ENCODE measurements around the gene CRYBB1.
A peak's percentile ranks its signal among the peaks of the same experiment; 100 is the strongest.

The CRYBB1 gene

DNA sequence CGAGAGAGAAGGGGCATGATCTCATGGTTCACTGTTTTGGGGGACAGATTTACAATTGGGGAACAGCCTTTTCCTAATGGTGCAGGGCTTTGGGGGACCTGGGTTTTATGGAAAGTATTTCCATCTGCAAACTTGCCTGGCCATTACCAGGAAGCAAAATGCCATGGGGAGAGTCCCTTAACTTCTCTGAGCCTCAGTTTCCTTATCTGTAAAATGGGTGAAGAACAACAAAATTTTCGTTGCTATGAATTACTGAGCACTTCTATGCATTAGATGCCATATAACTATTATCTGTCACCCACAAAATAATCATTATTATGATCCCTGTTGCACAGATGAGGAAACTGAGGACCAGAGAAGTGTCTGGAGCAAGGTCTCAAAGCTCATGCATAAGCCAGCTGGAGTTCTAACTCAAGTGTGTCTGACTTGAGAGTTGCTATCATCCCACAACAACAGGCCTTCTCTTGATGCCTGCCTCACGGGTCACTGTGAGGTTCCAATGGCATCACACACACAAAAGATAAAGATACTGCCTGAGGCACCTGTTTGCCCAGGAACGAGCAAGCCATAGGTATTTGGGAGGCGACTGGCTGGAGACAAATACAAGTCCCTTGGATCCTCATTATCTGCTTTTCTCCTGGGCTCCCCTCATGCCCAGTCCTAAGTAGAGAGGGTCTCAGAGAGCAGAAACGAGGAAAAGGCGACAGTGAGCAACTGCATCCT, 43.7 kb downstream of the CRYBB1 start:
- DNase-seq, result no peak

DNA sequence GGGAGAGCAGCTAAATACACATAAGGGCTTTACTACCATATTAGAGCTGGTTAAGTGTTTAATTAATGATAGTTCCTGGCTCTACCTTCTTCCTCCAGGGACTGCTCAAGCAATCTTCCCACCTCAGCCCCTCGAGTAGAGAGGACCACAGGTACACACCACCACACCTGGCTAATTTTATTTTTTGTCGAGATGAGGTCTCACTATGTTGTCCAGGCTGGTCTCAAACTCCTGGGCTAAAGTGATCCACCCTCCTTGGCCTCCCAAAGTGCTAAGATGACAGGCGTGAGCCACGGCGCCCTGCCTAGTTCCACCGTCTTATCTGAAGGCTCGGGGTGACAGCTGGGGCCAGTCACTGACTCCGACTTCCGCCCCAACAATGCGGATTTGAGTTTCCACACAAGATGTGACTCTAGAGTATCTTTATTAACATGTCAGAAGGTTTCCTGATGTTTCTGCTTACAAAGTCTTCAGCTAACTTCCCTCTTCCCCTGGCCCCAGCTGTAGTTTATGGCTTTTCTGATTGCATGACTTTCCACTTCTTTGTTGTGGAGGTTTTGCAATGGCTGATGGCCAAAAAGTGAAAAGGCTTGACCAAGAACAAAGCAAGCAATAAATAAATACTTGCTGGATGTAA, 44.7 kb downstream of the CRYBB1 start:
- DNase-seq, result no peak

DNA sequence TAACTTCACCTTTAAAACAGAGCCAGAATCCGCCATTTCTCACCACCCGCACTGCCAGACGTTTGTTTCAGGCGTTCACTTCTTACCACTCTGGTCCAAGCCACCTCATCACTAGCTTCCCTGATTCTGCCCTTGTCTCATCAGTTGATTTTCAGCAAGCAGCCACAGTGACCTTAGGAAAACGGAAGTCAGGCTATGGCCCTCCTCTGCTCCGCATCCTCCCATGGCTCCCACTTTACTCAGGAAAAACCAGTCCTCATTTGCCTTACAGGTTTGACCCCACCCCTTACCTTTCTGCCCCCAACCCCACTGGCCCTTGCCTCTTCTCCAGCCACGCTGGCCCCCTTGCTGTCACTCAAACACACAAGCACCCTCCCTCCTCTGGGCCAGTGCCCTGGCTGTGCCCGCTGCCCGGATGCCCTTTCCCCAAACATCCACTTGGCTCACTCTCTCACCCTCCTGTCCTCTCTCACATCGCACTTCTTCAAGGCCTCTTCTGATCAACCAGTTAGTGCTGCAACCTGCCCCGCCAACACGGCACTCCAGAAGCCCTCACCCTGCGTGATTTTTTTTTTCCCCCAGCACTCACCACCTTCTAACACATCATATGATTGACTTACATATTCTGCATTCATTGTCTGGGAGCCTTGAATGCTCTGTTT, 46.8 kb downstream of the CRYBB1 start:
- no peak for DNase-seq

DNA sequence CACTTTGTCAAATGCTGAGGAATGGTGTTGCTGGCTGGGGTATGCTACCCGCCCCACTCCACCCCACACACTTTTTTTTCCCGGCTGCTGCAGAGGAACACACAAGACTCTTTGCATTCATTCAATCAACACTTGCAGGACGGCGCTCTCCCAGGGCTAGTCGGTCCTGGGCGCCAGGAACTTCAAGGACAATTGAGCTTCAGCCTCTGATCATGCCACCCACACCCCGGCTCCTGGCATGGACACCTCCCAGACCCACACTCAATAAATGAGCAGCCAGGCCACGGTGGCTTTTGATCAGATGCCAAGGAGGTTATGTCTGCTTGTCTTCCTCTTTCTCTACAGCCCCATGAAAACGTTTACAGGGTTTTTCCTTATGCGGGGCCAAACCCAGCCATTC, 47.7 kb downstream of the CRYBB1 start:
- DNase-seq, result no peak

DNA sequence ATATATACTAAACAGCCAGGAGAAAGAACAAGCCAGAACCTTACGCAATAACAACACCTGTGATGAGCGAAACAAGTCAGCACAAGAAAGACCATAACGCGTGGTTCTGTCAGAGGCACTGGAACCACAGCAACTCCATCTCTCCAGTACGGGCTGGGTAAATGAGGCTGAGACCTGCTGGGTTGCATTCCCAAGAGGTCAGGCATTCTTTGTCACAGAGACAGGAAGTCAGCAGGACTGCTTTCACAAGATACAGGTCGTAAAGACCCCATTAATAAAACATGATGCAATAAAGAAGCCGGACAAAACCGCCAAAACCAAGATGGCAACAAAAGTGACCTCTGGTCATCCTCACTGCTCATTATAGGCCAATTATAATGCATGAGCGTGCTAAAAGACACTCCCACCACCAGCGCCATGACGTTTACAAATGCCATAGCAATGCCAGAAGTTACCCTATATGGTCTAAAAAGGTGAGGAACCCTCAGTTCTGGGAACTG, 49.6 kb downstream of the CRYBB1 start:
- DNase-seq, result no peak

DNA sequence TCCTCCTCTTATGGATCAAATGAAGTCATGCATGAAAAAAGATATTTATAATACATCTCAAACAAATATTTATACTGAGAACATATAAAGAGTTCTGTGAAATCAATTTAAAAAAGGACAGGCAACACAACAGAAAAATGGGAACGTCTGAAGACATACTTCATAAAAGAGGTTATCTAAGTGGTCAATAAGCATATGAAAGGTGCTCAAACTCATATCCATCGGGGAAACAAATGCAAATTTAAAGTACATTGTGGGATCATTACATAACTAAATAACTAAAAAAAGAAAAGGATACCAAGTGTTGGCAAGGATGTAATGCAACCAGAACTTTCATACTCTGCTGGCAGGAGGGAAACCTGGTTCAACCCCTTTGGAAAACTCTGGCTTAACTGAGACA, 50.2 kb downstream of the CRYBB1 start:
- DNase-seq, result no peak

DNA sequence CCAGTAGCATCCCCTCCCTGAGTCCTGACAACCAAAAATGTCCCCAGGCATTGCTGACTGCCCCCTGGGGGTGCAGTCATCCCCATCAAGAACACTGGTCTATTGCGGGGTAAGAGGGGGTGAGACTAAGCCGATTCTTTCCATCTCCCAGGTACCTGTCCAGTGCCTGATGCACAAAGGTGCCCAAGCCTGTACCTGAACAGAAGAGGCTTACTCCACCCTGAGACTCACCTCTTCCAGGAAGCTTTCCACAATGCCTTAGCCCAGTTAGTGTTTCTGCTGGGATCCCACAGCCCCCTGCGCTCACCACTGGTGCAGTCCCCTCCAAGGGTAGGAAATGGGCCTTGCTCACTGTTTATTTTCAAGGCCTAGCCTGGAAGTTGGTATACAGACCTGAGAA, 50.8 kb downstream of the CRYBB1 start:
- no peak for DNase-seq

DNA sequence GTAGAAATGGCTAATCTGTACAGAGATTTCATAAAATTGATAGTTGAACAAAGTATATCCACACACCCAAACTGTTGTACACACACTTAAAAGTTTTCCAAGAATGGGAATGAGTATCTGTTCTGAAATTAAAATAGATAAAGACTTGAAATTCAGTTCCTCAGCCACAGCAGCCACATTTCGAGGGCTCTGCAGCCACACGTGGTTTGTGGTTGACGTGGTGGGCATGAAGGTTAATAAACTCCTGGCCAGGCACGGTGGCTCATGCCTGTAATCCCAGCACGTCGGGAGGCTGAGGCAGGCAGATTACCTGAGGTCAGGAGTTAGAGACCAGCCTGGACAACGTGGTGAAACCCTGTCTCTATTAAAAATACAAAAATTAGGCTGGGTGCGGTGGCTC, 51.9 kb downstream of the CRYBB1 start:
- DNase-seq, result no peak

DNA sequence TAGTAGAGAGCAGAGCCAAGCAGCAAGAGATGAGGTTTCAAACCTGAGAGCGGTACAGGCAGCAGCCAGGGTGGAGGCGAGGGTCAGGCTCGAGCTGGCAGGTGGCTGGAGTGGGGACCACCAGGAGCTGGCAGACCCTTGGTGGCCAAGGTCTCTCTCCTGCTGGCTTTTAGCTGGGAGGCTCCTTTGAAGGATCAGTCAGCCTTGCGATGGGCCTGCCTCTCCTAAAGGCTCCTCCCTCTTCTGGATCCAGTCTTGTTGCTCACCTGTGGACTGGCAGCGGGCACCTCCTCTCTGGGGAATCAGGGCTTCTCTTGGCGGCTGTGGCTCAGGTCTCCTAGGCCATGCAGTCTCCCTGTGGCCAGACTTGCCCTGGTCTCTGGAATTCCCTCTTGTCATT, 52.6 kb downstream of the CRYBB1 start:
- no peak for DNase-seq

DNA sequence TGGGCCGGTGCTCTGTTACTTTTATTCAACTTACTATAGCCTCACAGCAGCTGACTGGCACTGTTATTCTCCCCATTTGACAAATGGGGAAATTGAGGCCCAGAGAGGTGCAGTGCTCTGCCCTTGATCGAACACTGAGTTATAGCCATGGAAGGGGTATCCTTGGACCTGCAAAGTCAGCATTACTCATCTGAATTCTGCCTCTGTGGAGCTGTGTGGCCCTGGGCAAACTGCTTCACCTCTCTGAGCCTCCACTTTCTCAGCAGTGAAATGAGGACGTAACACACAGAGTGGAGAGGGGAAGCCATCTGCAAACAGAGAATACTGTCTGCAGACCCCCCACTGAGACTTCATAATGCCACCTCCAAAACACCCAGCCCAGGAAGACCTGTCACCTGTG, 53.2 kb downstream of the CRYBB1 start:
- DNase-seq, result no peak

DNA sequence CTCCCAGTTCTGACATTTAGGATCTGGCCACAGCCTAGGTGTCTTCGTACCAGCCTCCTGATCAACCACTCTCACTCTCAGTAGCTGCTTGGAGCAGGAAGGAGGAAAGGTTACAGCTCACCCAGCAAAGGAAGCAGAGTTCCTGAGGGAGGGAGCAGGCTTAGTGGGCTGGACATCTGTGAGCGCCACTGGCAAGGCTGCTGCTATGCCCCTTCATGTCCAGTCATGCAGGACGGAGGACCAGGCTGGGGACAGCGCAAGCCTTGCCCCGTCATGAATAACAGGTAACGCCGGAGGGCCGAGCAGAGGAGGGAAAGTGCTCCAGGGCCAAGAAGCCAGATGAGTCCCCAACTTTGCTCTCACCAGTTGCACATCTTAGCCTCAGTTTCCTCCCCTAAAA, 53.6 kb downstream of the CRYBB1 start:
- DNase-seq, result no peak

DNA sequence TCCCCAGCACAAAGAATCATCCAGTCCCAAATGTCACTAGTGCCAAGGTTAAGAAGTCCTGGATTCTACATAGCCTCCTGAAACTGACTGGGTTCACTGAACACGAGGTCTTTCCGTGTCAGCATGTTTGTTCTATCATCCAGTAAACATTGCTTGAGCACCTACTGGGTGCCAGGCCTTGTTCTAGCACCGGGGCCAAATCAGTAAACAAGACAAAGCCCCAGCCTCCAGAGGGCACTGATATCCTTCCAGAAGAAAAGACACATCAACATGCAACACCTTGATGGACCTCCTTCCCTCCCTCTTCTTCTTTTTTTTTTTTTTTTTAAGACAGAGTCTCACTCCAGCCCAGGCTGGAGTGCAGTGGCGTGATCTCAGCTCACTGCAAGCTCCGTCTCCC, 54.8 kb downstream of the CRYBB1 start:
- DNase-seq, result no peak

DNA sequence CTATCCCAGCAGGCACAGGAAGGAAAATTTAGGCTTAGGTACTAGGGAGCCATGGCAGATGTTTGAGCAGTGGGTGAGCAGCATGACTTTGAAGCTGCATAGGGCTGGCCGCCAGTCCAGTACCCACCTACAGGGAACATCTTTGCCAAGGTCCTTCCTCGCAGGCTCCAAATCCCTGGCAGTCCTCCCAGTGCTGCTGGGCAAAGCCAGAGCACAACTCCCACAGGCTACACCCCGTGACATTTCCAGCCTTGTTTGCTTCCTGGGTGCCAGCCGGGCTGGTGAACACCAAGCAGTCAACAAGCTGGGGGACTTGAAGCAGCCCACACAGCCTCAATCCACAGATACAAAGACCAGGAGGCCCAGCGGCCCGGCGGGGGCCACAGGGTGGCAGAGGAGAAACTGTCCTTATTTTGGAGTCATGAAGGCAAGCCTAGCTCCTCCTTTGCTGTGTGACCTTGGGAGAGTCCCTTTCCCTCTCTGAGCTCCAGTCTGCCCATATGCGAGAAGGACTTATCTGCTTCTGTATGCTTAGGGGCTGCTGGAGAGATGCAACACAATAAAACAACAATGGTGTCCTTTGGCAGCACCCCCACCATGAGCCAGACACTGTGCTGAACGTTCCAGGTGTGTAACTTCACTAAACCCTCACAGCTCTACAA, 55.9 kb downstream of the CRYBB1 start:
- DNase-seq, result no peak

DNA sequence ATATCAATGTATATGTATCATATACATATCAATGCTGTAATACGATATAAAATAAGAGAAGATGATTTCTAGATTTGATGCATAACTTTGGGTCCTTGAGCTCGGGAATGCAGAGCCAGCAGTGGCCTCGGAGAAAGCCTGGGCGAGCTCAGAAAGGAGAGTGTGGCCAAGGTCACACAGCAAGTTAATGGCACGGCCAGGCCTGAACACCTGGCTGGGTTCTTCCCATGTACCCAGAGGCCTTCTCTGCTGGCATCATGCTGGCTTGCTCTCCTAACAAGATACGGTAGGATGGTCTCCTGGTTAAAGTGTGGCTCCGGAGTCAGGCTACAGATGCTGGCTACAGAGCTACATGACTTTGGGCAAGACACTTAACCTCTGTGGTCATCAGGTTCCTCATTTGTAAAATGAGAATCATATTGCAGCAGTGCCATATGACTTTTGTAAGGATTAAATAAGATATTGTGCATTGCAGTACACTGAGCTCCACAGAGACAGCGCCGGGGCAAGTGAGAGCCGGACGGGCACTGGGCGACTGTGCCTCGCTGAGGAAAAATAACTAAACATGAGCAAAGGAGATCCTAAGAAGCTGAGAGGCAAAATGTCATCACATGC, 57.8 kb downstream of the CRYBB1 start:
- DNase-seq, result no peak

DNA sequence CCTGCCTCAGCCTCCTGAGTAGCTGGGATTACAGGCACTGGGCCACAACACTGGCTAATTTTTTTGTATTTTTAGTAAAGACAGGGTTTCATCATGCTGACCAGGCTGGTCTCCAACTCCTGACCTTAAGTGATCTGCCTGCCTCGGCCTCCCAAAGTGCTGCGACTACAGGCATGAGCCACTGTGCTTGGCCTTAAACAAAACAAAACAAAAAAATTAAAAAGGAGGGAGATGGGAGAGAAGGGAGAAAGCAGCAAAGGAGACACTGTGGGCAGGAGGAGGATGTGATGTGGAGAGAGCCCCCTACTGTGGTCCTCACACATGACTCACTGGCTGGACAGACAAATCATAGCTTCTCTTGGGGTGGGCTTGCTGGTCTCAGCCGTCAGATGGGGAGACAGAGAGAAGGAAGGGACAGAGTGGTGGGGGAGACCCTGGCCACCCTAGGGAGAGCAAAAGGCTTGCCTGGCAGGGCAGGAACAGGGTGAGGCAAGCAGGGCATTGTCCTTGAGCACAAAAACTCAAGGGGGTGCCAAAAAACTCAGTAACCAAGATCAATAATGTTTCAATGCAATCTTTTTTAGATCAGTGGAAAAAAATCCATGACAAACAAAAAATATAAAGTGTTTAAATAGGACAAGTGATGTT, 59.5 kb downstream of the CRYBB1 start:
- no peak for DNase-seq

DNA sequence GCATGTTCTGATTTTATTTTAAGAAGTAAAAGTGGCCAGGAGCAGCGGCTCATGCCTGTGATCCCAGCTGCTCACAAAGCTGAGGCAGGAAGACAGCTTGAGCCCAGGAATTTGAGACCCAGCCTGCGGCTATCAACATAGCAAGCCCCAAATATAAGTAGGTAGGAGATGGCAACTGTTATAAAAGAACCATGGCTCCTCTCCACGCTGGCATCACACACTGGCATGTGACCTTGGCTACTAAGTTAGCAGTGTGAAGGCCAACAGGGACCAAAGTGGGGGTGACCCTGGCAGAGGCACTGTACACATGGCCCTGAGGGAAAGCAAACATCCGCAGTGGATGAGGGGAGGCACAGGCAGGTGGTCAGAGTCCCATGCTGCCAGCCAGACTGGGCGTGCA, 60.9 kb downstream of the CRYBB1 start:
- no peak for DNase-seq

DNA sequence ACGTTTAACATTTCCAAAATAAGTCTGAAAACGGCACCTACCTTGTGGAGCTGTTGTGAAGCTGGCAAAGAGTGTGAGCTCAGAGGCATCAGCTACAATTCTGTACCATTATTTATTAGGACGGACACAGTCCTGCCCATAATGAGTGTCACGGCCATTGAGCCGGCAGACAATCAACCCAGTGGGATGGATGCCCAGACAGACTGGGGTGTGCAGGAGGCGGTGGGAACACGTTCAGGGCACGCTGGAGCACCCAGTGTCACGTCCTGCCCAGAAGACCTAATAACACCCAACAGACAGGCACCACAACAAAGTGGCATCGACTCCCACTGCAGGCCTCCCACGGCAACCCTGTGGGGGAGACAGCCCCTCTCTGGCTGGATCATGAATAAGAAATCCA, 62.3 kb downstream of the CRYBB1 start:
- no peak for DNase-seq

DNA sequence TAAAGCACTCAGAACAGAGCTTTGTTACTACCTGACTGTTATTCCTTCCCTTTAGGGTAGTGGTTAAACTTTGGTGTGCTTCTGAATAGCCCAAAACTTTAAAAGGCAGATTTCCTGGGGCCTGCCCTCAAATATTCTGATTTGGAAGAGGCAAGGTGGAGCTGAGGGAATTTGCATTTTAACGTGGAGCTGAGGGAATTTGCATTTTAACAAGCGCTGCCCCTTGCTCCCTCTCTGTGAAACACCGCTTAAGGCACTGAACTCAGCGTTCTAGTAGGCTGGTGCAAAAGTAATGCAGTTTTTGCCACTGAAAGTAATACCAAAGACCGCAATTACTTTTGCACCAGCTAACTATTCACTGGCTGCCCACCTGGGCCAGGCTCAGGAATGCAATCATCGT, 62.9 kb downstream of the CRYBB1 start:
- DNase-seq, result no peak

DNA sequence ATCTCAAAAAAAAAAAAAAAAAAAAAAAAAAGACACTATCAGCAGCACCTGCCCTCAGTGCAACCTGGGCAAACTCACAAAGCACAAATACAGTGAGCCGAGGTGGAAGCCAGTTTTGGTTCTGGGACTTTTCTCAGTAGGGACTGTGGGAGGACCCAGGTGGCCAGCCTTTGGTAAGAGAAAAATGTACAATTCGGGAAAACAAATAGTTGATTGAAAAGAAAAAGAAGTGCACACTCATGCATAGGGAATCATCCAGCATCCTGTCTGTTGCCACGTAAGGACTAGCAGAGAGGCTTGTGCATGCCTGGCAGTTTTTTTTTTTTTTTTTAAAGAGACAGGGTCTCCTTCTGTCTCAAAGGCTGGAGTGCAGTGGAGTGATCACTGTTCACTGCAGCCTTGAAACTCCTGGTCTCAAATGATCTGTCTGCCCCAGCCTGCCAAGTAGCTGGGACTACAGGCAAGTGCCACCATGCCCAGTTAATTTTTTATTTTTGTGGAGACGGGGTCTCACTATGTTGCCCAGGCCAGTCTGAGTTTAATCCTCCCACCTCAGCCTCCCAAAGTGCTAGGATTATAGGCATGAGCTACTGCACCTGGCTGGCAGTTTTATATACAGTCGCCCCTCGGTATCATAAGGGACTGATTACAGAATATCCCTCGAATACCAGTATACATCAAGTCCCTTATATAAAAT, 64.6 kb downstream of the CRYBB1 start:
- peak; percentile 39 for DNase-seq

DNA sequence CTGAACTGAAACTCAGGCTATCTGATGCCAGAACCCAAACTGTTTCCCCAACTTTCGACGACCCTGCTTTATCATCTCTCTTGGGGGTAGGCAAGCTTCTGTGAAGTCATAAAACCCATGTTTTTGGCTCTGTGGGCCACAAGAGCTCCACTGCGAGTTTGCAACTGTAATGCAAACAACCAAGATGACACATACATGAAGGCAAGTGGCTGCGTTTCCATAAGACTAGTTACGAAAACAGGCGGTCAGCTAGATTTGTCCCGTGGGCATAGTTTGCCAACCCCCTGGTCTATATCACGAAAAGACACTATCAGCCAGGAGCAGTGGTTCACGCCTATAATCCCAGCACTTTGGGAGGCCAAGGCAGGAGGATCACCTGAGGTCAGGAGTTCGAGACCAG, 65.4 kb downstream of the CRYBB1 start:
- DNase-seq, result no peak

DNA sequence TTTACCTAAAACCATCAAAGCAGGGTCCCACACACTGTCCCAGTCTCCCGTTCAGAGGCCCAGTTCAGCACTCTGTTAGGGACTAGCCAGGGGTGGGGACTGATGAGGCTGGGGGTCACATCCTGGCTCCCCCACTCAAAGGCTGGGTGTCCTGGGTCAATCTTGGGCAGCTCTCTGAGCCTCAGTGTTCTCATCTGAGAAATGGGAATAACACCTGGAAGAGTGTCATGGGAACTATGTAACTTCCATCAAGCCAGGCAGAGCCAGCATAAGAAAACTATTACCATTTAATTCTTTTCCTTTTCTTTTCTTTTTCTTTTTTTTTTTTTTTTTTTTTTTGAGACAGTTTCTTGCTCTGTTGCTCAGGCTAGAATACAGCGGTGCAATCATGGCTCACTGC, 66.3 kb downstream of the CRYBB1 start:
- DNase-seq, result no peak

DNA sequence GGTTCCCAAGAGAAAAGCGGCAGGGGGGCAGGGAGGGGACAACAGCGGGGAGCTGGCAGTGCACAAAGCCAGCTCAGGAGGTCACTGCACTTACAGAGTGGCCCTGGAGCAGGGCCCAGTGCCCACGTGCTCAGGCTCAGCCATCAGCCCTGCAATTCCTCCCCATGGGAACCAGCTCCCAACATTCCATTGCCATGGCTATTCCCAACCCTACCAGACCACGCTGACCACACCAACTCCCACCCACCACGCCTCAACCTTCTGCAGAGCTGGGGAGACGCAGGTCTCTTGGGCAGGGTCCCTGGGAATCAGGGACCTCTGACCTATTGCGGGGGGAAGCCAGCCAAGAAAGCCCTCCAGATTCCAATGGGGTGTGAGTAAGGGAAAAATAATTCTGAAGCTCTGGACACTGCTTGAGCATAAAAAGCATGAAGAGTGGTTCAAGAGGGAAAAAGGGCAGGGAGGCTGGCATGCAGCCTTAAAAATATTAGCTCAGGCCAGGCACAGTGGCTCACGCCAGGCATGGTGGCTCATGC, 67.3 kb downstream of the CRYBB1 start:
- DNase-seq, result no peak

Data from NCI-H2029 (cell line).